A673 (cell line): ENCODE data around the gene GRID2. TPM values are rescaled to one million over a fixed set of nuclear protein-coding genes. Genes with fewer than 3 reads are reported as not detected.

Experiments
- BruUV-seq: library from RNA; stranded (reverse); fragments of 400-500 nt; replicated peaks from 2 replicates; lab custom pipeline; 2021; lab: Mats Ljungman, UMichigan
- CTCF ChIA-PET: fragments of 300-600 bp; sonication (Branson Sonifier 250); formaldehyde crosslinking; loops from one replicate; lab custom pipeline; 2022; ENCODE audit warnings: antibody characterized with exemption; lab: Charles Lee
- POLR2A ChIA-PET: fragments of 300-600 bp; sonication (Branson Sonifier 250); formaldehyde crosslinking; loops from one replicate; lab custom pipeline; 2022; ENCODE audit warnings: antibody characterized with exemption; ENCODE audit not compliant: low non-redundant PET; lab: Charles Lee
- DNase-seq: peaks from one replicate; pipeline ENCODE4 v3.0.0-alpha.2; 2015; ENCODE audit warnings: low spot score
- H3K27ac ChIP-seq: fragments of 200-600 bp; sonication (generic); 2 replicates; pipeline ENCODE4 v1.5.1; 2016; ENCODE audit warnings: mixed run types, low read depth, mild to moderate bottlenecking, mixed read lengths, antibody characterized with exemption, low read length; ENCODE audit not compliant: poor library complexity, severe bottlenecking
- H3K27me3 ChIP-seq: fragments of 200-600 bp; sonication (generic); replicated peaks from 2 replicates; pipeline ENCODE4 v1.6.1; 2017; ENCODE audit warnings: mixed run types, low read depth, mild to moderate bottlenecking, mixed read lengths, antibody characterized with exemption, low read length; ENCODE audit not compliant: insufficient read depth, poor library complexity
- H3K36me3 ChIP-seq: fragments of 200-600 bp; sonication (generic); 2 replicates; pipeline ENCODE4 v1.6.1; 2016; ENCODE audit warnings: mixed run types, mild to moderate bottlenecking, mixed read lengths, antibody characterized with exemption, low read length; ENCODE audit not compliant: insufficient read depth, poor library complexity, severe bottlenecking
- H3K4me1 ChIP-seq: fragments of 200-600 bp; sonication (generic); 2 replicates; pipeline ENCODE4 v1.6.1; 2017; ENCODE audit warnings: mixed run types, mild to moderate bottlenecking, mixed read lengths, antibody characterized with exemption, low read length; ENCODE audit not compliant: insufficient read depth, poor library complexity, severe bottlenecking
- H3K4me3 ChIP-seq: fragments of 200-600 bp; sonication (generic); 2 replicates; pipeline ENCODE4 v1.5.1; 2016; ENCODE audit warnings: low read depth, mixed run types, mild to moderate bottlenecking, mixed read lengths, low read length; ENCODE audit not compliant: poor library complexity, severe bottlenecking
- H3K9me3 ChIP-seq: fragments of 200-600 bp; sonication (generic); 2 replicates; pipeline ENCODE4 v1.6.1; 2016; ENCODE audit warnings: mixed run types, low read depth, mild to moderate bottlenecking, mixed read lengths, antibody characterized with exemption, low read length; ENCODE audit not compliant: poor library complexity, severe bottlenecking
- CTCF ChIP-seq: fragments of 300-800, 200-600 bp; sonication (generic); conservative IDR thresholded peaks from 2 replicates; pipeline ENCODE4 v1.5.1; 2017; ENCODE audit warnings: low read depth, mild to moderate bottlenecking, antibody characterized with exemption, low read length, moderate library complexity, mixed read lengths
- EZH2 ChIP-seq: fragments of 200-600 bp; sonication (generic); IDR thresholded peaks from 2 replicates; pipeline ENCODE4 v1.6.1; 2017; ENCODE audit warnings: borderline replicate concordance, low read depth, mild to moderate bottlenecking, mixed read lengths, antibody characterized with exemption, low read length; ENCODE audit not compliant: poor library complexity, severe bottlenecking
- intact Hi-C: fragments of 100-400 bp; cut with micrococcal nuclease; formaldehyde crosslinking; loops from one replicate; pipeline ENCODE4 v1.10.0; 2022; ENCODE audit not compliant: unreplicated experiment
- total RNA-seq: library from RNA; stranded (reverse); gene quantifications from 2 replicates; pipeline ENCODE4 v1.2.3, GENCODE V29; 2021

GRID2 gene
- total RNA-seq, 1 experiment from 2014 or later = not detected

- no peaks in the 10 kb centered on the region for H3K27me3 ChIP-seq
- no peaks in the 10 kb centered on the region for H3K9me3 ChIP-seq
- peaks cover 3% of the 10 kb centered on the region for H3K4me1 ChIP-seq
- H3K36me3 ChIP-seq = no peaks in the 10 kb centered on the region
- intact Hi-C loops = no loop called here
- BruUV-seq = no TSS peak
- no peak overlapping the region for H3K27ac ChIP-seq
- ChIA-PET POLR2A (no interaction called here), CTCF (no interaction called here)
- TF ChIP-seq CTCF = no peak
- no peak for TF ChIP-seq EZH2
- no peak for DNase-seq
- H3K4me3 ChIP-seq = no peak overlapping the region
Measured at GRCh38 chr4:93407493-93408275, 1103.9 kb downstream of the GRID2 start.

GRCh38 chr4:93409035-93409434, 1105.3 kb downstream of the GRID2 start:
- intact Hi-C loops = no loop called here
- CTCF ChIA-PET = no interaction called here

GRCh38 chr4:93414041-93414550, 1110.3 kb downstream of the GRID2 start:
- DNase-seq = no peak
- no peak overlapping the region for H3K4me3 ChIP-seq
- CTCF ChIA-PET = no interaction called here
- intact Hi-C loops = no loop called here
- no peak overlapping the region for H3K27ac ChIP-seq
- H3K9me3 ChIP-seq = no peaks in the 10 kb centered on the region
- peaks cover 3% of the 10 kb centered on the region for H3K4me1 ChIP-seq
- TF ChIP-seq EZH2 = no peak
- TF ChIP-seq CTCF = no peak
- no TSS peak for BruUV-seq
- H3K27me3 ChIP-seq = no peaks in the 10 kb centered on the region
- POLR2A ChIA-PET = no interaction called here
- no peaks in the 10 kb centered on the region for H3K36me3 ChIP-seq

More at GRCh38 chr4:93409035-93409434, 1105.3 kb downstream of the GRID2 start:
- DNase-seq = peak; percentile 33
- Histone ChIP-seq H3K36me3 (no peaks in the 10 kb centered on the region), H3K27me3 (no peaks in the 10 kb centered on the region), H3K4me1 (peaks cover 3% of the 10 kb centered on the region), H3K27ac (no peak overlapping the region), H3K4me3 (no peak overlapping the region), H3K9me3 (no peaks in the 10 kb centered on the region)
- POLR2A ChIA-PET = no interaction called here
- no TSS peak for BruUV-seq
- no peak for TF ChIP-seq EZH2
- TF ChIP-seq CTCF = no peak
